ENCODE measurements around the gene TMEM242.

TMEM242 gene

DNA sequence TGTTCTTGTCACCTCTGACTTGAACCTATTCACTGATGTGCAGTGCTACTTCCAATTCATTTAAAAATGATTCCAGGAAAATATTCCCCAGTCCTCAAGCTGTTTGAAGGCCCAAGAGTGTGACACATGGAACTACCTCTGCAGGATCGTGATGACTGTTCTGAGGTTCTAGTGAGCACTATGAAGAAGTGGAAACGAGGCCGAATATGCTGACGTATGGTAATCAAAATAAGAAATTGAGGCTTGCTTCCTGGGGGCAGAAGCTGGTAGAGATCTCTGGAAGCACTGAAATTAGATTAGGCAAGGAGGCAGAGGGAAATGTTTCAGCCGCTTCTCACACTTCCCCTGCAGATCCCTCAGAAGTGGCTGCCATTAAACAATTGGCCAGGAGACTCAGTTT, 15.7 kb downstream of the TMEM242 start:
- H3K4me1 ChIP-seq (ENCODE audit: control insufficient read depth, insufficient read depth, low read length): peaks cover 3% of the 10 kb centered on the region; the same call in 1 of the 2 replicates
- POLR2A ChIA-PET: no interaction called here
- H3K27ac ChIP-seq (ENCODE audit: extremely low read depth, low read depth, low read length): no peak overlapping the region
- TF ChIP-seq ZNF600 (tag by site-specific recombination; IDR thresholded peaks at IDR 0.05) (no peak), SCRT2 (tag by site-specific recombination; IDR thresholded peaks at IDR 0.05) (0 out of 2 replicates have a peak, but pooled peaks have one; percentile 3)
- TF ChIP-seq, protein P1, sequence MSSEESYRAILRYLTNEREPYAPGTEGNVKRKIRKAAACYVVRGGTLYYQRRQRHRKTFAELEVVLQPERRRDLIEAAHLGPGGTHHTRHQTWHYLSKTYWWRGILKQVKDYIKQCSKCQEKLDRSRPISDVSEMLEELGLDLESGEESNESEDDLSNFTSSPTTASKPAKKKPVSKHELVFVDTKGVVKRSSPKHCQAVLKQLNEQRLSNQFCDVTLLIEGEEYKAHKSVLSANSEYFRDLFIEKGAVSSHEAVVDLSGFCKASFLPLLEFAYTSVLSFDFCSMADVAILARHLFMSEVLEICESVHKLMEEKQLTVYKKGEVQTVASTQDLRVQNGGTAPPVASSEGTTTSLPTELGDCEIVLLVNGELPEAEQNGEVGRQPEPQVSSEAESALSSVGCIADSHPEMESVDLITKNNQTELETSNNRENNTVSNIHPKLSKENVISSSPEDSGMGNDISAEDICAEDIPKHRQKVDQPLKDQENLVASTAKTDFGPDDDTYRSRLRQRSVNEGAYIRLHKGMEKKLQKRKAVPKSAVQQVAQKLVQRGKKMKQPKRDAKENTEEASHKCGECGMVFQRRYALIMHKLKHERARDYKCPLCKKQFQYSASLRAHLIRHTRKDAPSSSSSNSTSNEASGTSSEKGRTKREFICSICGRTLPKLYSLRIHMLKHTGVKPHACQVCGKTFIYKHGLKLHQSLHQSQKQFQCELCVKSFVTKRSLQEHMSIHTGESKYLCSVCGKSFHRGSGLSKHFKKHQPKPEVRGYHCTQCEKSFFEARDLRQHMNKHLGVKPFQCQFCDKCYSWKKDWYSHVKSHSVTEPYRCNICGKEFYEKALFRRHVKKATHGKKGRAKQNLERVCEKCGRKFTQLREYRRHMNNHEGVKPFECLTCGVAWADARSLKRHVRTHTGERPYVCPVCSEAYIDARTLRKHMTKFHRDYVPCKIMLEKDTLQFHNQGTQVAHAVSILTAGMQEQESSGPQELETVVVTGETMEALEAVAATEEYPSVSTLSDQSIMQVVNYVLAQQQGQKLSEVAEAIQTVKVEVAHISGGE (tag by site-specific recombination; conservative IDR thresholded peaks at IDR 0.05; ENCODE audit: low read depth): no peak
- peaks cover 0 to 13% of the 10 kb centered on the region in 2 experiments; a peak in 1 of 3 replicates for H3K36me3 ChIP-seq (ENCODE audit: control insufficient read depth in 2 of 2, insufficient read depth in 1 of 2, low read length in 2 of 2)
- CTCF ChIA-PET: interaction anchor here (0.9 kb wide), 1 partner anchor 33 kb away, joined by 5 read pairs; no protein-coding TSS in a partner anchor
- no peaks in the 10 kb centered on the region for H3K9me3 ChIP-seq (ENCODE audit: control insufficient read depth, insufficient read depth, low read depth, low read length)
- H3K4me3 ChIP-seq (ENCODE audit: low read depth, low read length): no peak overlapping the region

DNA sequence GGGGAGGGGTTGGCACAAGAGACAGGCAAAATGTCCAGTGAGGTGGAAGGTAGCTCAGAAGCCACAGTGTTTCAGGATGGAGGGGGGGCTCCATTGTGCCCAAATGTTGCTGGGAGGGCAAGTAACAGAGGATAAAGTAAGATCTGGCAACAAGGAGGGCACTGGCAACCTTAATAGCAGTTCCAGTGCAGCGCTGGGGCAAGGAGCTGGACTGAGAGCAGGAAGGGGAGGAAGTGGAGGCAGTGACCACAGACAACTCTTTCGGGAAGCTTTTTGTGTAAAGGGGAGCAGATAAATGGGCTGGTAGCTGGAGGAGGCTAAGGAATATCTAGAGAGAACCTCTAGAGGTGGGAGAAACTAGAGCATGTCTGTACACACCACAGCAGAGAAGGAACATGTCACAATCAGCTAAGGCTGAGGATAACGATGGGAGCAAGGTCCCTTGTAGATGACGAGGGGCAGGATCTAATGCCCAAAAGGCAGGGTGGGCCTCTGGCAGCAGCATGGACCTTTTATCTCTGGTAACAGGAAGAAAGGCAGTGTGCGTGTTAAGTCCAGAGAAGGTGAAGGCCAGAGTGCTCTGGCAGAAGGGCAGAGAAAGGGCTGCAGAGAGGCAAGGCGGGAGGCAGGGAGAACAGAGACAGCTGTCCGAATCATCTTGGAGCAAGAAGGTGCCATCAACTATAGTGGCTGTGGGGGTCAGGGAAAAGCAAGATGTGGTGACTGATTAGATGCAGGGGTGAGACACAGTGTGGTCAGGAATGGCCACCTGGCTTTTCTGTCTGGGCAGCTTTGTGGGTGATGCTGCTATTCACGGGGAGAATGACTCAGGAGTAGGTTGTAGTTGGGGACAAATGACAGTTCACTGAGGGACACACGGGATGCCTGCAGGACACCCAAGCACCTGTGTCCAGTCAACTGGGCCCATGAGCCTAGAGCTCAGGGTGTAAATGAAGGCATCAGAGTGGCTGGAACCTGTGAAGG, 17.4 kb downstream of the TMEM242 start:
- Histone ChIP-seq H3K4me1 (ENCODE audit: control insufficient read depth, insufficient read depth, low read length) (peaks cover 3% of the 10 kb centered on the region; the same call in 1 of the 2 replicates), H3K36me3 (ENCODE audit: control insufficient read depth in 2 of 2, insufficient read depth in 1 of 2, low read length in 2 of 2) (peaks cover 0 to 6% of the 10 kb centered on the region in 2 experiments; a peak in 1 of 3 replicates), H3K27ac (ENCODE audit: extremely low read depth, low read depth, low read length) (no peak overlapping the region), H3K4me3 (ENCODE audit: low read depth, low read length) (no peak overlapping the region), H3K9me3 (ENCODE audit: control insufficient read depth, insufficient read depth, low read depth, low read length) (no peaks in the 10 kb centered on the region)
- TF ChIP-seq ZNF202 (tag by site-specific recombination; IDR thresholded peaks at IDR 0.05; ENCODE audit: borderline replicate concordance): no peak
- no peak for TF ChIP-seq ZNF175 (tag by site-specific recombination; IDR thresholded peaks at IDR 0.05)
- TF ChIP-seq ZNF473 (tag by site-specific recombination; IDR thresholded peaks at IDR 0.05): no peak
- no peak for TF ChIP-seq SP3 (tag by site-specific recombination; IDR thresholded peaks at IDR 0.05)
- no peak for TF ChIP-seq ZNF707 (tag by site-specific recombination; IDR thresholded peaks at IDR 0.05)
- no peak for TF ChIP-seq ZNF274 (IDR thresholded peaks at IDR 0.05; ENCODE audit: low read length)
- TF ChIP-seq ZNF274 (tag by site-specific recombination; IDR thresholded peaks at IDR 0.05; ENCODE audit: borderline replicate concordance): no peak
- no peak for TF ChIP-seq ZNF747 (tag by site-specific recombination; IDR thresholded peaks at IDR 0.05)
- CTCF ChIA-PET: no interaction called here
- POLR2A ChIA-PET: no interaction called here

DNA sequence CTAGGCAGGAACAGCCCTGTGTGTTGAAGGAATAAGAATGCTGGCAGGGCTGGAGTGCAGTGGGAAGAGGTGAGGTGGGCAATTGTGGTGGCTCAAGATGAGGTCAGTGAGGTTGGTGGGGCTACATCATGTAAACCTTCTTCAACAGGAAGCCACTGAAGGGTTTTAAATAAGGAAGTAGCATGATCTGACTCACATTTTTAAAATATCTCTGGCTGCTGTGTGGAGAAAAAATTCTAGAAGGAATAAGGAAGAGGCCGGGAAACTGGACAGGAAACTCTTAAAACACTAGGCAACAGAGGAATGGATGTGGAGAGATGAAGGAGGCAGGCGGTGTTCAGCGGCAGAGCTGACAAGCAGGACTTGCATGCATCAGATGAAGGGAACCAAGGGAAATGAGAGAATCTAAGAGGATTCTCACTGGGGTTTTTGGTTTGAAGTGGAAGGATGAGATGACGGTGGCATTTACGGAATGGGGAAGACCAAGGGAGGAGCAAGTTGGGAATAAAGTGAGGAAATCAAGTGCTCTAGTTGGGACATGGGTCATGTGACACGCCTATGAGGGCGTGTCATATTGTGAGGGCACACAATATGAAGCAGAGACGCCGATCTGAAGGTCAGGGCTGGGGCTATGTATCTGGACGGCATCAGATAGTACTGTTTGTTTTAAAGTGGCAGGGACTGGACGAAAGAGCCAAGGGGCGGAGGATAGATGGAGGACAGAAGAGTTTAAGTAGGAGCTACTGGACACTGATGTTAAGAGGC, 18.2 kb downstream of the TMEM242 start:
- POLR2A ChIA-PET: no interaction called here
- peaks cover 3% of the 10 kb centered on the region; the same call in 1 of the 2 replicates for H3K4me1 ChIP-seq (ENCODE audit: control insufficient read depth, insufficient read depth, low read length)
- no peak overlapping the region for H3K27ac ChIP-seq (ENCODE audit: extremely low read depth, low read depth, low read length)
- no peak overlapping the region for H3K4me3 ChIP-seq (ENCODE audit: low read depth, low read length)
- H3K9me3 ChIP-seq (ENCODE audit: control insufficient read depth, insufficient read depth, low read depth, low read length): no peaks in the 10 kb centered on the region
- no peaks in the 10 kb centered on the region for H3K36me3 ChIP-seq (ENCODE audit: control insufficient read depth in 2 of 2, insufficient read depth in 1 of 2, low read length in 2 of 2)
- CTCF ChIA-PET: interaction anchor here (0.6 kb wide), 1 partner anchor 47 kb away, joined by 4 read pairs; no protein-coding TSS in a partner anchor
- TF ChIP-seq ZNF354C (tag by site-specific recombination; IDR thresholded peaks at IDR 0.05; ENCODE audit: borderline replicate concordance, low read depth) (no peak), ZNF24 (tag by site-specific recombination; IDR thresholded peaks at IDR 0.05) (no peak), GFI1B (tag by site-specific recombination; IDR thresholded peaks at IDR 0.05) (no peak), KLF10 (tag by site-specific recombination; IDR thresholded peaks at IDR 0.05) (no peak), ZNF324 (tag by site-specific recombination; IDR thresholded peaks at IDR 0.05) (no peak), ZSCAN16 (tag by site-specific recombination; IDR thresholded peaks at IDR 0.05) (no peak), ZNF10 (tag by site-specific recombination; IDR thresholded peaks at IDR 0.05) (no peak), ZNF394 (tag by site-specific recombination; IDR thresholded peaks at IDR 0.05; ENCODE audit: borderline replicate concordance) (no peak), OSR2 (tag by site-specific recombination; IDR thresholded peaks at IDR 0.05) (no peak)
- TF ChIP-seq, protein P2, sequence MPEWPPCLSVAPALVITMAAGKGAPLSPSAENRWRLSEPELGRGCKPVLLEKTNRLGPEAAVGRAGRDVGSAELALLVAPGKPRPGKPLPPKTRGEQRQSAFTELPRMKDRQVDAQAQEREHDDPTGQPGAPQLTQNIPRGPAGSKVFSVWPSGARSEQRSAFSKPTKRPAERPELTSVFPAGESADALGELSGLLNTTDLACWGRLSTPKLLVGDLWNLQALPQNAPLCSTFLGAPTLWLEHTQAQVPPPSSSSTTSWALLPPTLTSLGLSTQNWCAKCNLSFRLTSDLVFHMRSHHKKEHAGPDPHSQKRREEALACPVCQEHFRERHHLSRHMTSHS (tag by site-specific recombination; IDR thresholded peaks at IDR 0.05): no peak
- TF ChIP-seq, protein P3, sequence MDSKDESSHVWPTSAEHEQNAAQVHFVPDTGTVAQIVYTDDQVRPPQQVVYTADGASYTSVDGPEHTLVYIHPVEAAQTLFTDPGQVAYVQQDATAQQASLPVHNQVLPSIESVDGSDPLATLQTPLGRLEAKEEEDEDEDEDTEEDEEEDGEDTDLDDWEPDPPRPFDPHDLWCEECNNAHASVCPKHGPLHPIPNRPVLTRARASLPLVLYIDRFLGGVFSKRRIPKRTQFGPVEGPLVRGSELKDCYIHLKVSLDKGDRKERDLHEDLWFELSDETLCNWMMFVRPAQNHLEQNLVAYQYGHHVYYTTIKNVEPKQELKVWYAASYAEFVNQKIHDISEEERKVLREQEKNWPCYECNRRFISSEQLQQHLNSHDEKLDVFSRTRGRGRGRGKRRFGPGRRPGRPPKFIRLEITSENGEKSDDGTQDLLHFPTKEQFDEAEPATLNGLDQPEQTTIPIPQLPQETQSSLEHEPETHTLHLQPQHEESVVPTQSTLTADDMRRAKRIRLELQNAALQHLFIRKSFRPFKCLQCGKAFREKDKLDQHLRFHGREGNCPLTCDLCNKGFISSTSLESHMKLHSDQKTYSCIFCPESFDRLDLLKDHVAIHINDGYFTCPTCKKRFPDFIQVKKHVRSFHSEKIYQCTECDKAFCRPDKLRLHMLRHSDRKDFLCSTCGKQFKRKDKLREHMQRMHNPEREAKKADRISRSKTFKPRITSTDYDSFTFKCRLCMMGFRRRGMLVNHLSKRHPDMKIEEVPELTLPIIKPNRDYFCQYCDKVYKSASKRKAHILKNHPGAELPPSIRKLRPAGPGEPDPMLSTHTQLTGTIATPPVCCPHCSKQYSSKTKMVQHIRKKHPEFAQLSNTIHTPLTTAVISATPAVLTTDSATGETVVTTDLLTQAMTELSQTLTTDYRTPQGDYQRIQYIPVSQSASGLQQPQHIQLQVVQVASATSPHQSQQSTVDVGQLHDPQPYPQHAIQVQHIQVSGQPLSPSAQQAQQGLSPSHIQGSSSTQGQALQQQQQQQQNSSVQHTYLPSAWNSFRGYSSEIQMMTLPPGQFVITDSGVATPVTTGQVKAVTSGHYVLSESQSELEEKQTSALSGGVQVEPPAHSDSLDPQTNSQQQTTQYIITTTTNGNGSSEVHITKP (tag by site-specific recombination; IDR thresholded peaks at IDR 0.05): no peak
